Fibroblast of skin of abdomen (primary cell): Measurements from ENCODE around the gene NELL2.

Experiments
- DNase-seq: peaks from one replicate; pipeline ENCODE4 v3.0.0-alpha.2; 2013

The NELL2 gene

GRCh38 chr12:44459569-44459968, 416.5 kb downstream of the NELL2 start:
- DNase-seq, result no peak
